Liver (tissue), 9 donors: Measurements from ENCODE around the gene RNF4. TPM values are rescaled to one million over a fixed set of nuclear protein-coding genes. Genes with fewer than 3 reads are reported as not detected.

Experiments used
- DNase-seq: peaks from one replicate; pipeline ENCODE4 v3.0.0-alpha.2; 2017; ENCODE audit warnings: low spot score
- H3K27ac ChIP-seq, 2 donors: one replicate each; pipeline ENCODE4 v1.7.0; 2013; ENCODE audit warnings: inconsistent platforms in 2 of 2, low read length in 2 of 2, control low read depth in 1 of 2, low read depth in 1 of 2, mild to moderate bottlenecking in 1 of 2
- H3K27me3 ChIP-seq, 4 donors: one replicate each; pipeline versions ENCODE4 v1.6.1 to v1.7.0; 2013; ENCODE audit warnings: low read length in 3 of 4, inconsistent platforms in 1 of 4, mild to moderate bottlenecking in 1 of 4, moderate library complexity in 1 of 4; ENCODE audit not compliant: control insufficient read depth in 4 of 4, insufficient read depth in 4 of 4
- H3K36me3 ChIP-seq, 4 donors: one replicate each; pipeline versions ENCODE4 v1.6.1 to v1.7.0; 2013; ENCODE audit warnings: low read length in 3 of 4, mild to moderate bottlenecking in 3 of 4, low read depth in 1 of 4, moderate library complexity in 1 of 4; ENCODE audit not compliant: control insufficient read depth in 4 of 4, insufficient read depth in 3 of 4
- H3K4me1 ChIP-seq, 4 donors: one replicate each; pipeline versions ENCODE4 v1.6.1 to v1.7.0; 2013; ENCODE audit warnings: low read length in 3 of 4, mild to moderate bottlenecking in 3 of 4, moderate library complexity in 1 of 4; ENCODE audit not compliant: control insufficient read depth in 4 of 4, insufficient read depth in 4 of 4
- H3K4me3 ChIP-seq, 3 donors: one replicate each; pipeline versions ENCODE4 v1.6.1 to v1.7.0; 2013; ENCODE audit warnings: low read length in 3 of 3, control low read depth in 1 of 3, low read depth in 1 of 3, mild to moderate bottlenecking in 1 of 3
- H3K9ac ChIP-seq, 2 donors: one replicate each; pipeline ENCODE4 v1.7.0; 2013; ENCODE audit warnings: low read length in 2 of 2, mild to moderate bottlenecking in 2 of 2, moderate library complexity in 2 of 2, control low read depth in 1 of 2, low read depth in 1 of 2
- H3K9me3 ChIP-seq, 4 donors: one replicate each; pipeline versions ENCODE4 v1.6.1 to v1.7.0; 2013; ENCODE audit warnings: low read length in 3 of 4; ENCODE audit not compliant: control insufficient read depth in 4 of 4
- ATF3 ChIP-seq: IDR thresholded peaks from 2 replicates; pipeline ENCODE4 v1.6.1; 2016; ENCODE audit warnings: antibody characterized with exemption
- CTCF ChIP-seq: fragments of 150-350 bp; IDR thresholded peaks from 2 replicates; pipeline ENCODE4 v1.5.1; 2017; ENCODE audit warnings: improper control_type of control experiment, low read depth, low read length; ENCODE audit not compliant: missing input control
- EGR1 ChIP-seq, 2 donors: IDR thresholded peaks; 2 replicates each; pipeline ENCODE4 v1.6.1; 2016 to 2018; ENCODE audit warnings: antibody characterized with exemption in 2 of 2, low read depth in 2 of 2
- FOXA1 ChIP-seq: IDR thresholded peaks from 2 replicates; pipeline ENCODE4 v1.6.1; 2016; ENCODE audit warnings: antibody characterized with exemption
- FOXA2 ChIP-seq: IDR thresholded peaks from 2 replicates; pipeline ENCODE4 v1.6.1; 2016; ENCODE audit warnings: antibody characterized with exemption
- GABPA ChIP-seq, 2 donors: IDR thresholded peaks in 1 of 2; conservative IDR thresholded peaks in 1 of 2; 2 replicates each; pipeline ENCODE4 v1.6.1; 2016; ENCODE audit warnings: antibody characterized with exemption in 2 of 2, mild to moderate bottlenecking in 1 of 2, moderate library complexity in 1 of 2
- HNF4A ChIP-seq, 2 donors: conservative IDR thresholded peaks; 2 replicates each; pipeline ENCODE4 v1.6.1; 2016; ENCODE audit warnings: antibody characterized with exemption in 2 of 2, mild to moderate bottlenecking in 2 of 2
- MAX ChIP-seq: IDR thresholded peaks from 2 replicates; pipeline ENCODE4 v1.6.1; 2016; ENCODE audit warnings: antibody characterized with exemption
- REST ChIP-seq: IDR thresholded peaks from 2 replicates; pipeline ENCODE4 v1.6.1; 2016; ENCODE audit warnings: antibody characterized with exemption, mild to moderate bottlenecking
- RXRA ChIP-seq, 2 donors: IDR thresholded peaks; 2 replicates each; pipeline ENCODE4 v1.6.1; 2017 to 2018; ENCODE audit warnings: antibody characterized with exemption in 2 of 2, mild to moderate bottlenecking in 1 of 2
- TAF1 ChIP-seq: conservative IDR thresholded peaks from 2 replicates; pipeline ENCODE4 v1.6.1; 2016; ENCODE audit warnings: antibody characterized with exemption, mild to moderate bottlenecking
- YY1 ChIP-seq: IDR thresholded peaks from 2 replicates; pipeline ENCODE4 v1.6.1; 2016; ENCODE audit warnings: antibody characterized with exemption, mild to moderate bottlenecking
- ZBTB33 ChIP-seq: IDR thresholded peaks from 2 replicates; pipeline ENCODE4 v1.6.1; 2016; ENCODE audit warnings: antibody characterized with exemption
- WGBS: extraction: QIAGEN DNeasy Blood & Tissue Kit; methylation state at CpG from one replicate; pipeline ENCODE4 v1.1.7; 2013; 5-methylcytosine and 5-hydroxymethylcytosine counted together
- polyA plus RNA-seq, 2 donors: library from polyadenylated mRNA; stranded (reverse) in 1 of 2; unstranded in 1 of 2; fragments of 200-250 nt in 1 of 2; fragments of >200 nt in 1 of 2; fragmentation: Nextera tagmentation in 1 of 2; extraction: Ambion mirVana in 1 of 2; gene quantifications; one replicate each; pipeline versions ENCODE4 v1.2.1 to v1.2.3, GENCODE V29; 2013 to 2015
- total RNA-seq, 2 donors: library from RNA; depleted of rRNA; stranded (reverse); fragments of >200 nt; gene quantifications; one replicate each; pipeline ENCODE4 v1.2.3, GENCODE V29; 2014
- donor health status: healthy.
- donor health status: healthy.
- donor health status: healthy.
- donor health status: healthy.
- donor health status: healthy.

The RNF4 gene
- total and polyA plus RNA-seq, 4 donors: 13.0 to 31.0 (median 17.2) TPM

GRCh38 chr4:2457481-2458295 is 11.2 kb upstream of the RNF4 start:
- Histone ChIP-seq H3K27ac (no peak overlapping the region), H3K4me3 (no peak overlapping the region), H3K9ac (no peak overlapping the region), H3K4me1 (peaks cover 4 to 5% (median 4%) of the 10 kb centered on the region in 4 donors), H3K9me3 (no peaks in the 10 kb centered on the region), H3K27me3 (no peaks in the 10 kb centered on the region), H3K36me3 (no peaks in the 10 kb centered on the region)
- 88% methylated on average over 24 of the region's 24 CpGs for WGBS
- DNase-seq: no peak
- no peak for TF ChIP-seq EGR1 (IDR thresholded peaks at IDR 0.05; ENCODE audit: low read depth in 2 of 2)
- TF ChIP-seq MAX: no peak
- TF ChIP-seq ATF3: no peak
- TF ChIP-seq REST: no peak
- TF ChIP-seq TAF1: no peak
- no peak for TF ChIP-seq FOXA1
- TF ChIP-seq YY1: no peak
- no peak for TF ChIP-seq HNF4A (conservative IDR thresholded peaks at IDR 0.05)
- no peak for TF ChIP-seq RXRA (IDR thresholded peaks at IDR 0.05)
- no peak for TF ChIP-seq FOXA2
- no peak for TF ChIP-seq CTCF
- TF ChIP-seq ZBTB33: no peak
- no peak for TF ChIP-seq GABPA (IDR thresholded peaks at IDR 0.05 in 1 of 2, conservative IDR thresholded peaks at IDR 0.05 in 1 of 2)
